ENCODE data around the gene SLC51A. TPM values are rescaled to one million over a fixed set of nuclear protein-coding genes. Genes with fewer than 3 reads are reported as not detected.

The SLC51A gene
- total and polyA plus RNA-seq, 2 of the 13 experiments (the other 11 are each of a cell fraction or from before 2014, with no cell fraction given) = 4.3 to 48.8 TPM

DNA sequence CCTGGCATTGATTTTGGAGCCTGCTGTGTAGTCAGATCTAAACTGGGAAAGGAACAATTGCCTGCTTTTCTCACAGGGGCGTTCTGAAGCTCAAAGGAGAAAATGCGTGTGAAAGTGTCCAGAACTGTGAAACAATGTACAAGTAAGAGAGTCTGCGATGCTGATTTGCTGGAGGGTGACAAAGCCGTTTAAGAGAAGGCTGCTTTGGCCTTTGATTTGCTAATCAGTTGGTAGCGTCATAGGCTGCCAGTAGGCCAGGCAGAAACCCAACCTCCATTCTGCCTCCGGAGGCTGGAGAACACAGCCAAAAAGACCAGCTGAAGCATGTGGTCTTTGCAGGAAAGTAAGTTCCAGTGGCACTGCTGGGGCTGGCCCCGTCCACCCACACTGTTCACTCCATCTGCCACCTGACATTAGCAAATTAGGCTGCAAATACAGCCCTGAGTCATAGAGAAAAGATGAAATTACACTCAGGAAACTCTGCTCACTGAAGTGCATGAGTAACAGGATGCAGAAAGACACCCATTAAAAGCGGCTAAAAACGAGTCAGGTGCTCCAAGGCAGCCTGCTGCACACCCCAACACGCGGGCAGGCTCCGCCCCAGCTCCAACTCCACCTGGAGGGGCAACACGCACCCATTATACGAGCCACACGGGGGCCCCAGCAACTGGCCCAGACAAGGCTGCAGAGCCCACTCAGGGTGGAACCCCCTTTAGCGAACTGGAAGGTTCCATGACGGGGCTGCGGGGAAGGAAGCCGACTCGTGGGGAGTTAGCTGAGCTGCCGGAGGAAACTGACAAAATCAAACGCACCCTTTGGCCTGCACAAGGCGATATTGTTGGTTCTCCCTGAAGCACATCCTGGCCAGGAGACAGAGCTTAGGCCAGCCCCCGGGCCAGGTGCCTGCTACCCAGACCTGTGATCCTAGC is 36.7 kb upstream of the SLC51A start (continued):
- TF ChIP-seq FOXP1 (IDR thresholded peaks at IDR 0.05) (no peak), FOXP1 (CRISPR knock-in tag; IDR thresholded peaks at IDR 0.05) (no peak), ARNT2 (CRISPR knock-in tag; IDR thresholded peaks at IDR 0.05; ENCODE audit: low read depth) (no peak), HOXD1 (CRISPR knock-in tag; IDR thresholded peaks at IDR 0.05) (no peak), ZNF724P (CRISPR knock-in tag; IDR thresholded peaks at IDR 0.05; ENCODE audit: borderline replicate concordance) (no peak), ZNF572 (CRISPR knock-in tag; IDR thresholded peaks at IDR 0.05) (no peak), GABPB1 (CRISPR knock-in tag; IDR thresholded peaks at IDR 0.05) (no peak), HMG20B (CRISPR knock-in tag; conservative IDR thresholded peaks at IDR 0.05) (no peak), JARID2 (CRISPR knock-in tag; IDR thresholded peaks at IDR 0.05; ENCODE audit: insufficient replicate concordance) (no peak), ZNF235 (CRISPR knock-in tag; IDR thresholded peaks at IDR 0.05; ENCODE audit: borderline replicate concordance) (no peak), TSC22D2 (CRISPR knock-in tag; IDR thresholded peaks at IDR 0.05; ENCODE audit: borderline replicate concordance) (no peak), ZNF274 (CRISPR knock-in tag; IDR thresholded peaks at IDR 0.05) (0 out of 2 replicates have a peak, but pooled peaks have one; percentile 38), MLLT10 (CRISPR knock-in tag; IDR thresholded peaks at IDR 0.05) (no peak), MTF1 (CRISPR knock-in tag; IDR thresholded peaks at IDR 0.05) (no peak), HMG20A (CRISPR knock-in tag; IDR thresholded peaks at IDR 0.05; ENCODE audit: borderline replicate concordance) (no peak)
- TF ChIP-seq, protein P1, sequence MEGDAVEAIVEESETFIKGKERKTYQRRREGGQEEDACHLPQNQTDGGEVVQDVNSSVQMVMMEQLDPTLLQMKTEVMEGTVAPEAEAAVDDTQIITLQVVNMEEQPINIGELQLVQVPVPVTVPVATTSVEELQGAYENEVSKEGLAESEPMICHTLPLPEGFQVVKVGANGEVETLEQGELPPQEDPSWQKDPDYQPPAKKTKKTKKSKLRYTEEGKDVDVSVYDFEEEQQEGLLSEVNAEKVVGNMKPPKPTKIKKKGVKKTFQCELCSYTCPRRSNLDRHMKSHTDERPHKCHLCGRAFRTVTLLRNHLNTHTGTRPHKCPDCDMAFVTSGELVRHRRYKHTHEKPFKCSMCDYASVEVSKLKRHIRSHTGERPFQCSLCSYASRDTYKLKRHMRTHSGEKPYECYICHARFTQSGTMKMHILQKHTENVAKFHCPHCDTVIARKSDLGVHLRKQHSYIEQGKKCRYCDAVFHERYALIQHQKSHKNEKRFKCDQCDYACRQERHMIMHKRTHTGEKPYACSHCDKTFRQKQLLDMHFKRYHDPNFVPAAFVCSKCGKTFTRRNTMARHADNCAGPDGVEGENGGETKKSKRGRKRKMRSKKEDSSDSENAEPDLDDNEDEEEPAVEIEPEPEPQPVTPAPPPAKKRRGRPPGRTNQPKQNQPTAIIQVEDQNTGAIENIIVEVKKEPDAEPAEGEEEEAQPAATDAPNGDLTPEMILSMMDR (CRISPR knock-in tag; IDR thresholded peaks at IDR 0.05) = peak; percentile 16; the same call in 1 of the 2 replicates
- TF ChIP-seq, protein P2, sequence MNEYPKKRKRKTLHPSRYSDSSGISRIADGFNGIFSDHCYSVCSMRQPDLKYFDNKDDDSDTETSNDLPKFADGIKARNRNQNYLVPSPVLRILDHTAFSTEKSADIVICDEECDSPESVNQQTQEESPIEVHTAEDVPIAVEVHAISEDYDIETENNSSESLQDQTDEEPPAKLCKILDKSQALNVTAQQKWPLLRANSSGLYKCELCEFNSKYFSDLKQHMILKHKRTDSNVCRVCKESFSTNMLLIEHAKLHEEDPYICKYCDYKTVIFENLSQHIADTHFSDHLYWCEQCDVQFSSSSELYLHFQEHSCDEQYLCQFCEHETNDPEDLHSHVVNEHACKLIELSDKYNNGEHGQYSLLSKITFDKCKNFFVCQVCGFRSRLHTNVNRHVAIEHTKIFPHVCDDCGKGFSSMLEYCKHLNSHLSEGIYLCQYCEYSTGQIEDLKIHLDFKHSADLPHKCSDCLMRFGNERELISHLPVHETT (CRISPR knock-in tag; conservative IDR thresholded peaks at IDR 0.05) = no peak
- TF ChIP-seq, protein P3, sequence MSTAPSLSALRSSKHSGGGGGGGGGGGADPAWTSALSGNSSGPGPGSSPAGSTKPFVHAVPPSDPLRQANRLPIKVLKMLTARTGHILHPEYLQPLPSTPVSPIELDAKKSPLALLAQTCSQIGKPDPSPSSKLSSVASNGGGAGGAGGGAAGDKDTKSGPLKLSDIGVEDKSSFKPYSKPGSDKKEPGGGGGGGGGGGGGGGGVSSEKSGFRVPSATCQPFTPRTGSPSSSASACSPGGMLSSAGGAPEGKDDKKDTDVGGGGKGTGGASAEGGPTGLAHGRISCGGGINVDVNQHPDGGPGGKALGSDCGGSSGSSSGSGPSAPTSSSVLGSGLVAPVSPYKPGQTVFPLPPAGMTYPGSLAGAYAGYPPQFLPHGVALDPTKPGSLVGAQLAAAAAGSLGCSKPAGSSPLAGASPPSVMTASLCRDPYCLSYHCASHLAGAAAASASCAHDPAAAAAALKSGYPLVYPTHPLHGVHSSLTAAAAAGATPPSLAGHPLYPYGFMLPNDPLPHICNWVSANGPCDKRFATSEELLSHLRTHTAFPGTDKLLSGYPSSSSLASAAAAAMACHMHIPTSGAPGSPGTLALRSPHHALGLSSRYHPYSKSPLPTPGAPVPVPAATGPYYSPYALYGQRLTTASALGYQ (CRISPR knock-in tag; IDR thresholded peaks at IDR 0.05) = no peak
